Uterus (tissue), 4 donors: ENCODE results near the gene TRAF3. TPM values are rescaled to one million over a fixed set of nuclear protein-coding genes. Genes with fewer than 3 reads are reported as not detected.

Experiments used
- DNase-seq, 2 donors: peaks; one replicate each; pipeline ENCODE4 v3.0.0-alpha.2; 2019 to 2020
- H3K27ac ChIP-seq, 2 donors: fragments of 200-600 bp; sonication (generic); 1 replicate in 1 of 2; 2 replicates in 1 of 2; pipeline ENCODE4 v1.5.1; 2016 to 2018
- H3K27me3 ChIP-seq, 2 donors: fragments of 200-600 bp; sonication (generic); one replicate each; pipeline ENCODE4 v1.5.1; 2018 to 2019; ENCODE audit warnings: control low read depth in 1 of 2
- H3K36me3 ChIP-seq, 2 donors: fragments of 200-600 bp; sonication (generic); one replicate each; pipeline ENCODE4 v1.5.1; 2019; ENCODE audit warnings: control low read depth in 1 of 2
- H3K4me1 ChIP-seq, 2 donors: fragments of 200-600 bp; sonication (generic); one replicate each; pipeline ENCODE4 v1.5.1; 2018 to 2019; ENCODE audit warnings: control low read depth in 1 of 2
- H3K4me3 ChIP-seq, 2 donors: fragments of 200-600 bp; sonication (generic); 1 replicate in 1 of 2; 2 replicates in 1 of 2; pipeline ENCODE4 v1.5.1; 2018 to 2019; ENCODE audit warnings: mild to moderate bottlenecking in 1 of 2
- H3K9me3 ChIP-seq, 2 donors: fragments of 200-600 bp; sonication (generic); one replicate each; pipeline ENCODE4 v1.5.1; 2019; ENCODE audit warnings: control low read depth in 1 of 2
- CTCF ChIP-seq, 4 experiments: fragments of 200-600 bp in 2 of 4; fragments of 450-650 bp in 2 of 4; sonication (generic) in 2 of 4; IDR thresholded peaks; one replicate each; pipeline ENCODE4 v1.5.1; 2016 to 2019; ENCODE audit warnings: antibody characterized with exemption in 4 of 4, mild to moderate bottlenecking in 2 of 4, moderate library complexity in 1 of 4
- POLR2A ChIP-seq, 2 donors: fragments of 450-650 bp; IDR thresholded peaks; one replicate each; pipeline ENCODE4 v1.6.1; 2016; ENCODE audit warnings: antibody characterized with exemption in 2 of 2, mild to moderate bottlenecking in 1 of 2, moderate library complexity in 1 of 2
- intact Hi-C: fragments of 100-400 bp; cut with DNase I; formaldehyde crosslinking; loops from one replicate; pipeline ENCODE4 v1.15.1; 2023; ENCODE audit warnings: low total_unique reads
- total RNA-seq, 4 donors: library from RNA; depleted of rRNA in 3 of 4; stranded (reverse); fragments of >200 nt in 3 of 4; gene quantifications; one replicate each; pipeline versions ENCODE4 v1.1.0 to v1.2.4, GENCODE V29; 2014 to 2023
- donor health status: DM: yes; HTN: yes; CAD: no.

TRAF3 gene
- total RNA-seq, 4 donors from 2014 or later, result 7.4 to 33.1 (median 22.1) TPM

GRCh38 chr14:102736956-102737355, 40.3 kb upstream of the TRAF3 start:
- Histone ChIP-seq H3K36me3 (no peaks in the 10 kb centered on the region), H3K4me1 (no peaks in the 10 kb centered on the region), H3K27ac (no peak overlapping the region), H3K9me3 (no peaks in the 10 kb centered on the region), H3K4me3 (no peak overlapping the region), H3K27me3 (no peaks in the 10 kb centered on the region)
- no peak for TF ChIP-seq POLR2A (IDR thresholded peaks at IDR 0.05)
- TF ChIP-seq CTCF (IDR thresholded peaks at IDR 0.05), result no peak
- intact Hi-C loops, result no loop called here
- no peak for DNase-seq

- no peaks in the 10 kb centered on the region for H3K27me3 ChIP-seq
- TF ChIP-seq POLR2A (IDR thresholded peaks at IDR 0.05) (no peak), CTCF (IDR thresholded peaks at IDR 0.05) (no peak)
- no peak overlapping the region for H3K4me3 ChIP-seq
- DNase-seq, result no peak
- intact Hi-C loops, result no loop called here
- H3K4me1 ChIP-seq, result no peaks in the 10 kb centered on the region
- H3K27ac ChIP-seq, result no peak overlapping the region
- no peaks in the 10 kb centered on the region for H3K36me3 ChIP-seq
- no peaks in the 10 kb centered on the region for H3K9me3 ChIP-seq
These were observed 39.6 kb upstream of the TRAF3 start for GRCh38 chr14:102737402-102738372.

GRCh38 chr14:102738373-102739189, 38.7 kb upstream of the TRAF3 start:
- Histone ChIP-seq H3K4me1 (no peaks in the 10 kb centered on the region), H3K9me3 (no peaks in the 10 kb centered on the region), H3K36me3 (no peaks in the 10 kb centered on the region), H3K4me3 (no peak overlapping the region), H3K27ac (no peak overlapping the region), H3K27me3 (no peaks in the 10 kb centered on the region)
- TF ChIP-seq CTCF (IDR thresholded peaks at IDR 0.05) (no peak), POLR2A (IDR thresholded peaks at IDR 0.05) (no peak)
- no peak for DNase-seq
- intact Hi-C loops, result no loop called here

GRCh38 chr14:102739190-102739469, 38.1 kb upstream of the TRAF3 start:
- Histone ChIP-seq H3K4me3 (no peak overlapping the region), H3K27me3 (no peaks in the 10 kb centered on the region), H3K9me3 (no peaks in the 10 kb centered on the region), H3K36me3 (no peaks in the 10 kb centered on the region), H3K4me1 (no peaks in the 10 kb centered on the region), H3K27ac (no peak overlapping the region)
- intact Hi-C loops, result no loop called here
- no peak for DNase-seq
- no peak for TF ChIP-seq POLR2A (IDR thresholded peaks at IDR 0.05)
- TF ChIP-seq CTCF (IDR thresholded peaks at IDR 0.05), result no peak
